ENCODE data around the gene BMP2.

BMP2 gene

GRCh38 chr20:6784210-6784631, 16.7 kb downstream of the BMP2 start:
- no peaks in the 10 kb centered on the region for H3K9me3 Mint-ChIP-seq
- no peak overlapping the region for H3K4me3 Mint-ChIP-seq
- H3K27me3 Mint-ChIP-seq, result peaks cover 3% of the 10 kb centered on the region
- intact Hi-C loops (cut with micrococcal nuclease), result no loop called here
- H3K36me3 Mint-ChIP-seq (ENCODE audit: low read depth), result no peaks in the 10 kb centered on the region
- H3K4me1 Mint-ChIP-seq (ENCODE audit: low read depth), result no peaks in the 10 kb centered on the region
- H3K27ac Mint-ChIP-seq, result no peak overlapping the region

GRCh38 chr20:6784767-6785166, 17.3 kb downstream of the BMP2 start:
- H3K36me3 Mint-ChIP-seq (ENCODE audit: low read depth), result no peaks in the 10 kb centered on the region
- H3K27me3 Mint-ChIP-seq, result peaks cover 3% of the 10 kb centered on the region
- intact Hi-C loops (cut with micrococcal nuclease), result no loop called here
- no peaks in the 10 kb centered on the region for H3K9me3 Mint-ChIP-seq
- H3K4me1 Mint-ChIP-seq (ENCODE audit: low read depth), result no peaks in the 10 kb centered on the region
- H3K27ac Mint-ChIP-seq, result no peak overlapping the region
- H3K4me3 Mint-ChIP-seq, result no peak overlapping the region

GRCh38 chr20:6786548-6786947, 19.1 kb downstream of the BMP2 start:
- Mint-ChIP-seq H3K27me3 (no peaks in the 10 kb centered on the region), H3K36me3 (ENCODE audit: low read depth) (no peaks in the 10 kb centered on the region), H3K27ac (no peak overlapping the region), H3K4me1 (ENCODE audit: low read depth) (no peaks in the 10 kb centered on the region), H3K9me3 (no peaks in the 10 kb centered on the region), H3K4me3 (no peak overlapping the region)
- intact Hi-C loops (cut with micrococcal nuclease), result no loop called here

DNA sequence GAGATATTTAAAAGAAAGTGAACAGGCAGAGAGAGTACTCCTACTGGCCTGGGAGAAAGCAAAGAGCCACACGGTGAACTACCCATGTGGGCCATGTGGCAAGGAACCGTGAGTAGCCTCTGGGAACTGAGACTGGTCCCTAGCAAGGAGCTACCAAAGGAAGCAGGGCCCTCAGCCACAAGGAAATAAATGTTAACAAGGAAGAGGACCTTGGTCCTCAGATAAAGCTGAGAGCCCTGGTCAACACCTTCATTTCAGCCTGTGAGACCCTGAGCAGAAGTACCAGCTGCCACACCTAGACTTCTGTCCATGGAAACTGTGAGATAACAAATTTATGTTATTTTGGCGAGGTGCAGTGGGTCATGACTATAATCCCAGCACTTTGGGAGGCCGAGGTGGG, 25.3 kb downstream of the BMP2 start:
- no peaks in the 10 kb centered on the region for H3K36me3 Mint-ChIP-seq (ENCODE audit: low read depth)
- H3K4me3 Mint-ChIP-seq, result no peak overlapping the region
- H3K27ac Mint-ChIP-seq, result no peak overlapping the region
- peaks cover 19% of the 10 kb centered on the region for H3K27me3 Mint-ChIP-seq
- intact Hi-C loops (cut with micrococcal nuclease), result no loop called here
- H3K4me1 Mint-ChIP-seq (ENCODE audit: low read depth), result no peaks in the 10 kb centered on the region
- no peaks in the 10 kb centered on the region for H3K9me3 Mint-ChIP-seq

GRCh38 chr20:6802227-6802626, 34.7 kb downstream of the BMP2 start:
- H3K4me3 Mint-ChIP-seq, result no peak overlapping the region
- intact Hi-C loops (cut with micrococcal nuclease), result no loop called here

DNA sequence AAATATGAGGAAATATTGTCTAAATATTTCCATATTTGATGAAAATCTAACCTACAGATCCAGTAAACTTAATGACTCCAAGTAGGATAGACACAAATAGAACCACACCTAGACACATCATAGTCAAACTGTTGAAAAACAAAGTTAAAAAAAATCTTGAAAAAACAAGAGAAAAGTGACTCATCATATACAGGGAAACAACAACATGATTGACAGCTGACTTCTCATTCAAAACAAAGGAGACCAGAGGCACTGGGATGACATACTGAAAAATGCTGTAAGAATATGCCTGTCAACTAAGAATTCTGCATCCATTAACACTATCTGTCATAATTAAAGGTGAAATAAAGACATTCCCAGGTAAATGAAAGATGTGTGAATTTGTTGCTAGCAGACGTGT, 38.8 kb downstream of the BMP2 start:
- Mint-ChIP-seq H3K27ac (no peak overlapping the region), H3K4me3 (no peak overlapping the region), H3K27me3 (peaks cover 1% of the 10 kb centered on the region), H3K4me1 (ENCODE audit: low read depth) (no peaks in the 10 kb centered on the region), H3K36me3 (ENCODE audit: low read depth) (no peaks in the 10 kb centered on the region), H3K9me3 (peaks cover 8% of the 10 kb centered on the region)
- intact Hi-C loops (cut with micrococcal nuclease), result no loop called here

More at GRCh38 chr20:6802227-6802626, 34.7 kb downstream of the BMP2 start:
- Mint-ChIP-seq H3K9me3 (peaks cover 8% of the 10 kb centered on the region), H3K4me1 (ENCODE audit: low read depth) (no peaks in the 10 kb centered on the region), H3K27ac (no peak overlapping the region), H3K27me3 (peaks cover 9% of the 10 kb centered on the region), H3K36me3 (ENCODE audit: low read depth) (no peaks in the 10 kb centered on the region)

DNA sequence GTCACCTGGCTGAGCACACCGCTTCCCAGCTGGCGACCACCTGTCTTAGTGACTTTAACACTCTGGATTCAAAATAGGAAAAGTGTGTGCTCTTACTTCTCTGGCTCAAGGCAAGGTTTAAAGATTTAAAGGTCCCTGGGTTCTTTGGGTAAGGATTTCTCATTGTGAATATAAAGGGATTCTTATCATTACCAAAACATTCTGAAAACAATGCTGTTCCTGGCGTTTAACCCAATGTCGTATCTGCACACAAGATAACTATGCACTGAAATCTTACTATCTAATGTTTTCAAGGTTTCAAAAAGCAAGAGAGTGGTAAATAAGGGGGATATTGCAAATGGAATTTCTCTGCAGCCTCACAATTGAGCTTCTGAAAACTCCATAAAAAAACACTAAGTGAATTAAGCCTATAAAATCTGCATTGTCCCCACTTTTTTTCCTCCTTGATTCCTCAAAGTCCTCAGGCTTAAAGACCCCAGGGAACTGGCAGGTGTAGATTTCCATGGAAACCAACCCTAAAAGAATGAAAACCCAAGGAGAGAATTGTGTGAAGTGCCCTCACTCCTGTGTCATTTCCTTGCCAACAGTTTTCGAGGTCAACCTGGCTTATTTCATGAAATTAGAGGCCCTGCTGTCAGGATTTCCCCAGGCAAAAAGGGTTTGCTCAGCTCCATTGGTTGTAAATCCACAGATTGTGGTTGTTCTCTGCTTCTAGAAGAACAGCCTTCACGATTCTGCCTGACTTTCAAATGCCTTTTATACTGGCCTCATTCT, 44.0 kb downstream of the BMP2 start:
- H3K4me1 Mint-ChIP-seq (ENCODE audit: low read depth), result no peaks in the 10 kb centered on the region
- H3K27me3 Mint-ChIP-seq, result peaks cover 5% of the 10 kb centered on the region
- H3K36me3 Mint-ChIP-seq (ENCODE audit: low read depth), result no peaks in the 10 kb centered on the region
- no peaks in the 10 kb centered on the region for H3K9me3 Mint-ChIP-seq
- H3K4me3 Mint-ChIP-seq, result no peak overlapping the region
- H3K27ac Mint-ChIP-seq, result no peak overlapping the region
- intact Hi-C loops (cut with micrococcal nuclease), result no loop called here

DNA sequence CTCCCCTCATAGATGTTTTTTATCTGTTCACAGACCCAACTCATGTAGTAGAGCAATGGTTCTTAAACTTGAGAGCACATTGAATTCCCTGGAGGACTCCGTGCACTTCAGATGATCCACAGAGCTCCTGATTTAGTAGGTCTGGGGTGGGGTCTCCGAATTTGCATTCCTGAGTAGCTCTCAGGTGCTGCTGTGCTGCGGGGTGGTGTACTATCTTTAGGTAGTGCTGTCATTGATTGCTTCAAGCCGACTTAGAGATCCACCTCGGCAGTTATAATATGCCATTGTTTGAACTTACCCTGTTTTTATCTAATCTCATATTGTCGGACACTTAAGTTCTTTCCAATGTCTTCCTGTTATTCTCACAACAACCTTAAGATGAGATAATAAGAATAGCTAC, 45.0 kb downstream of the BMP2 start:
- no peaks in the 10 kb centered on the region for H3K4me1 Mint-ChIP-seq (ENCODE audit: low read depth)
- intact Hi-C loops (cut with micrococcal nuclease), result no loop called here
- no peak overlapping the region for H3K4me3 Mint-ChIP-seq

GRCh38 chr20:6814945-6815344, 47.5 kb downstream of the BMP2 start:
- no peaks in the 10 kb centered on the region for H3K4me1 Mint-ChIP-seq (ENCODE audit: low read depth)
- no peak overlapping the region for H3K4me3 Mint-ChIP-seq
- intact Hi-C loops (cut with micrococcal nuclease), result no loop called here
- no peaks in the 10 kb centered on the region for H3K9me3 Mint-ChIP-seq
- peaks cover 5% of the 10 kb centered on the region for H3K27me3 Mint-ChIP-seq
- H3K27ac Mint-ChIP-seq, result no peak overlapping the region
- H3K36me3 Mint-ChIP-seq (ENCODE audit: low read depth), result no peaks in the 10 kb centered on the region

More for the DNA sequence above, 45.0 kb downstream of the BMP2 start:
- peaks cover 5% of the 10 kb centered on the region for H3K27me3 Mint-ChIP-seq
- no peak overlapping the region for H3K27ac Mint-ChIP-seq
- no peaks in the 10 kb centered on the region for H3K36me3 Mint-ChIP-seq (ENCODE audit: low read depth)
- no peaks in the 10 kb centered on the region for H3K9me3 Mint-ChIP-seq

- no peak overlapping the region for H3K4me3 Mint-ChIP-seq
- no peaks in the 10 kb centered on the region for H3K36me3 Mint-ChIP-seq (ENCODE audit: low read depth)
- no peak overlapping the region for H3K27ac Mint-ChIP-seq
- no peaks in the 10 kb centered on the region for H3K9me3 Mint-ChIP-seq
- no peaks in the 10 kb centered on the region for H3K4me1 Mint-ChIP-seq (ENCODE audit: low read depth)
- peaks cover 4% of the 10 kb centered on the region for H3K27me3 Mint-ChIP-seq
- intact Hi-C loops (cut with micrococcal nuclease), result no loop called here
These were observed 50.7 kb downstream of the BMP2 start for GRCh38 chr20:6818033-6818808.

DNA sequence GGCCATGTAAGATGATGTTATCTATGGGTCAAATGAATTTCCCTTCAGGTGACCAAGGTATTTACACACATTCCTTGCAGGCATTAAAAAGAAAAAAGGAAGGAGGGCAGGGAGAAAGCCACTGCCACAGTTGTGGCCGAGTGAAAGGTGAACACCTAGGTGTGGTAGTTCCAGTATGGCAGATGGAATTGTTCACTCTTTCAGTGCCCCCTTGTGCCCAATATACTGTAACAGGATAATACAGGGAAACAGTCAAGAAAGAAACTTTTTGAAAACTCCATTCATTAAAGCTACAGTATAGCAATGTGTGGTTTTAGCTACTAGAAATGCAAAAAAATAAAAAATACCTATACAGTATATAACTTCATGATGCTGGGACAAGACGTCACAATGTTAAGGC, 52.1 kb downstream of the BMP2 start:
- H3K27ac Mint-ChIP-seq, result no peak overlapping the region
- no peaks in the 10 kb centered on the region for H3K4me1 Mint-ChIP-seq (ENCODE audit: low read depth)
- no peaks in the 10 kb centered on the region for H3K36me3 Mint-ChIP-seq (ENCODE audit: low read depth)
- no peak overlapping the region for H3K4me3 Mint-ChIP-seq
- no peaks in the 10 kb centered on the region for H3K9me3 Mint-ChIP-seq
- intact Hi-C loops (cut with micrococcal nuclease), result no loop called here
- no peaks in the 10 kb centered on the region for H3K27me3 Mint-ChIP-seq

GRCh38 chr20:6824401-6824800, 56.9 kb downstream of the BMP2 start:
- no peak overlapping the region for H3K27ac Mint-ChIP-seq
- no peak overlapping the region for H3K4me3 Mint-ChIP-seq
- intact Hi-C loops (cut with micrococcal nuclease), result no loop called here
- H3K9me3 Mint-ChIP-seq, result no peaks in the 10 kb centered on the region
- no peaks in the 10 kb centered on the region for H3K27me3 Mint-ChIP-seq
- no peaks in the 10 kb centered on the region for H3K36me3 Mint-ChIP-seq (ENCODE audit: low read depth)
- H3K4me1 Mint-ChIP-seq (ENCODE audit: low read depth), result no peaks in the 10 kb centered on the region

GRCh38 chr20:6827472-6827871, 60.0 kb downstream of the BMP2 start:
- Mint-ChIP-seq H3K36me3 (ENCODE audit: low read depth) (no peaks in the 10 kb centered on the region), H3K27ac (no peak overlapping the region), H3K4me1 (ENCODE audit: low read depth) (no peaks in the 10 kb centered on the region), H3K27me3 (no peaks in the 10 kb centered on the region), H3K9me3 (no peaks in the 10 kb centered on the region), H3K4me3 (no peak overlapping the region)
- intact Hi-C loops (cut with micrococcal nuclease), result loop anchor here (5.0 kb wide), 2 partner anchors 115 to 1895 kb away; no protein-coding TSS in a partner anchor

- no peaks in the 10 kb centered on the region for H3K4me1 Mint-ChIP-seq (ENCODE audit: low read depth)
- H3K27me3 Mint-ChIP-seq, result no peaks in the 10 kb centered on the region
- intact Hi-C loops (cut with micrococcal nuclease), result loop anchor here (1.0 to 5.0 kb wide), 3 partner anchors 113 to 1893 kb away; no protein-coding TSS in a partner anchor
- H3K9me3 Mint-ChIP-seq, result no peaks in the 10 kb centered on the region
- no peak overlapping the region for H3K27ac Mint-ChIP-seq
- no peak overlapping the region for H3K4me3 Mint-ChIP-seq
- H3K36me3 Mint-ChIP-seq (ENCODE audit: low read depth), result no peaks in the 10 kb centered on the region
These were observed 61.4 kb downstream of the BMP2 start for GRCh38 chr20:6828794-6829423.
